Spleen (tissue), 11 donors: ENCODE data around the gene PTPRM. TPM values are rescaled to one million over a fixed set of nuclear protein-coding genes. Genes with fewer than 3 reads are reported as not detected.

ENCODE experiments used
- DNase-seq: peaks from one replicate; pipeline ENCODE4 v3.0.0-alpha.2; 2020
- H3K27ac ChIP-seq, 8 donors: fragments of 200-600 bp; sonication (generic) in 7 of 8; 1 replicate in 4 of 8; 2 replicates in 4 of 8; pipeline versions ENCODE4 v1.5.0 to v1.8.0; 2016 to 2021; ENCODE audit warnings: inconsistent platforms in 4 of 8, mild to moderate bottlenecking in 4 of 8, moderate library complexity in 1 of 8
- H3K27me3 ChIP-seq, 7 donors: fragments of 200-600 bp; sonication (generic) in 6 of 7; replicated peaks in 1 of 7; 1 replicate in 4 of 7; 2 replicates in 3 of 7; pipeline versions ENCODE4 v1.5.0 to v1.8.0; 2016 to 2021; ENCODE audit warnings: inconsistent platforms in 3 of 7, mild to moderate bottlenecking in 1 of 7
- H3K36me3 ChIP-seq, 6 donors: fragments of 200-600 bp; sonication (generic) in 5 of 6; 1 replicate in 4 of 6; 2 replicates in 2 of 6; pipeline versions ENCODE4 v1.5.0 to v1.8.0; 2016 to 2021; ENCODE audit warnings: inconsistent platforms in 2 of 6
- H3K4me1 ChIP-seq, 6 donors: fragments of 200-600 bp; sonication (generic) in 5 of 6; 1 replicate in 3 of 6; 2 replicates in 3 of 6; pipeline versions ENCODE4 v1.5.0 to v1.8.0; 2016 to 2021; ENCODE audit warnings: inconsistent platforms in 3 of 6
- H3K4me3 ChIP-seq, 8 donors: fragments of 200-600 bp; sonication (generic) in 7 of 8; 1 replicate in 4 of 8; 2 replicates in 4 of 8; pipeline versions ENCODE4 v1.5.0 to v1.8.0; 2016 to 2021; ENCODE audit warnings: inconsistent platforms in 4 of 8, mild to moderate bottlenecking in 4 of 8, moderate library complexity in 2 of 8
- H3K9me3 ChIP-seq, 8 donors: fragments of 200-600 bp; sonication (generic) in 7 of 8; 1 replicate in 4 of 8; 2 replicates in 4 of 8; pipeline versions ENCODE4 v1.5.0 to v1.8.0; 2016 to 2021; ENCODE audit warnings: inconsistent platforms in 4 of 8
- CTCF ChIP-seq, 11 experiments: fragments of 200-600 bp in 7 of 11; fragments of 450-650 bp in 4 of 11; sonication (generic) in 4 of 11; IDR thresholded peaks in 8 of 11; conservative IDR thresholded peaks in 3 of 11; 1 replicate in 7 of 11; 2 replicates in 4 of 11; pipeline versions ENCODE4 v1.4.0 to v1.8.0; 2016 to 2021; ENCODE audit warnings: antibody characterized with exemption in 11 of 11, inconsistent platforms in 4 of 11, mild to moderate bottlenecking in 1 of 11
- POLR2A ChIP-seq, 3 donors: fragments of 450-650 bp; IDR thresholded peaks; one replicate each; pipeline ENCODE4 v1.5.1; 2017; ENCODE audit warnings: antibody characterized with exemption in 3 of 3, mild to moderate bottlenecking in 1 of 3
- POLR2AphosphoS5 ChIP-seq, 3 donors: sonication (generic); formaldehyde crosslinking; IDR thresholded peaks; one replicate each; pipeline ENCODE4 v1.5.1; 2017; ENCODE audit warnings: antibody characterized with exemption in 3 of 3
- WGBS, 5 donors: extraction: QIAGEN DNeasy Blood & Tissue Kit in 3 of 5; methylation state at CpG; one replicate each; pipeline versions ENCODE4 v1.1.5 to v1.1.7; 2013 to 2018; 5-methylcytosine and 5-hydroxymethylcytosine counted together
- intact Hi-C: fragments of 100-400 bp; cut with DNase I; formaldehyde crosslinking; loops from one replicate; pipeline ENCODE4 v1.15.0; 2023; ENCODE audit warnings: low total_unique reads
- polyA plus RNA-seq, 3 donors: library from polyadenylated mRNA; stranded (reverse); fragments of 200-250 nt; gene quantifications; one replicate each; pipeline ENCODE4 v1.2.1, GENCODE V29; 2013
- total RNA-seq, 7 donors: library from RNA; depleted of rRNA in 3 of 7; stranded (reverse); fragments of >200 nt in 3 of 7; fragmentation: NEBNext Ultra II Directional in 4 of 7; extraction: Animal tissue kit (Norgen Biotek cat#: 25700) in 4 of 7; gene quantifications; one replicate each; pipeline versions ENCODE4 v1.1.0 to v1.2.1, GENCODE V29; 2016 to 2021
- donor health status: healthy with polysubstance abuse.
- donor health status: DM: no; HTN: no; CAD: no; lungs with moderate emphysema.
- donor health status: DM: no; HTN: no; CAD: no.
- donor health status: Bipolar disorder and iron deficiency.
- donor health status: healthy.
- donor health status: DM: no; HTN: no; CAD: no.
- donor health status: DM: yes; HTN: yes; CAD: no.

The PTPRM gene
- total and polyA plus RNA-seq, 10 donors, result 23.5 to 97.8 (median 62.8) TPM

- H3K4me3 ChIP-seq, result no peak overlapping the region
- H3K4me1 ChIP-seq, result no peaks in the 10 kb centered on the region
- DNase-seq, result no peak
- H3K9me3 ChIP-seq, result peaks cover 0 to 9% (median 0%) of the 10 kb centered on the region in 8 donors
- TF ChIP-seq POLR2A (IDR thresholded peaks at IDR 0.05) (no peak), CTCF (IDR thresholded peaks at IDR 0.05 in 8 of 11, conservative IDR thresholded peaks at IDR 0.05 in 3 of 11) (no peak), POLR2AphosphoS5 (IDR thresholded peaks at IDR 0.05) (no peak)
- no peak overlapping the region for H3K27ac ChIP-seq
- intact Hi-C loops, result no loop called here
- H3K36me3 ChIP-seq, result no peaks in the 10 kb centered on the region
- no peaks in the 10 kb centered on the region for H3K27me3 ChIP-seq
- WGBS, 5 donors, result 73 to 80% (median 80%) methylated on average over 4 of the region's 4 CpGs
Measured at GRCh38 chr18:8232791-8233190, 665.7 kb downstream of the PTPRM start.

- H3K27ac ChIP-seq, result no peak overlapping the region
- TF ChIP-seq POLR2AphosphoS5 (IDR thresholded peaks at IDR 0.05) (no peak), POLR2A (IDR thresholded peaks at IDR 0.05) (no peak), CTCF (IDR thresholded peaks at IDR 0.05 in 8 of 11, conservative IDR thresholded peaks at IDR 0.05 in 3 of 11) (no peak)
- H3K27me3 ChIP-seq, result no peaks in the 10 kb centered on the region
- intact Hi-C loops, result no loop called here
- WGBS, 5 donors, result 92 to 98% (median 96%) methylated on average over 3 of the region's 3 CpGs
- H3K36me3 ChIP-seq, result no peaks in the 10 kb centered on the region
- peaks cover 0 to 9% (median 0%) of the 10 kb centered on the region in 8 donors for H3K9me3 ChIP-seq
- DNase-seq, result no peak
- H3K4me3 ChIP-seq, result no peak overlapping the region
- no peaks in the 10 kb centered on the region for H3K4me1 ChIP-seq
Measured at GRCh38 chr18:8235894-8236293, 668.8 kb downstream of the PTPRM start.

- 84 to 93% (median 91%) methylated on average over 5 of the region's 5 CpGs for WGBS, 5 donors
- TF ChIP-seq CTCF (IDR thresholded peaks at IDR 0.05 in 8 of 11, conservative IDR thresholded peaks at IDR 0.05 in 3 of 11), result no peak
- TF ChIP-seq POLR2AphosphoS5 (IDR thresholded peaks at IDR 0.05), result no peak
- no peak for TF ChIP-seq POLR2A (IDR thresholded peaks at IDR 0.05)
- no peaks in the 10 kb centered on the region for H3K36me3 ChIP-seq
- H3K4me3 ChIP-seq, result no peak overlapping the region
- no peaks in the 10 kb centered on the region for H3K27me3 ChIP-seq
- H3K27ac ChIP-seq, result no peak overlapping the region
- H3K9me3 ChIP-seq, result peaks cover 0 to 9% (median 0%) of the 10 kb centered on the region in 8 donors
- intact Hi-C loops, result no loop called here
- H3K4me1 ChIP-seq, result no peaks in the 10 kb centered on the region
- no peak for DNase-seq
Measured at GRCh38 chr18:8238507-8238906, 671.4 kb downstream of the PTPRM start.

GRCh38 chr18:8241731-8242130 lies 674.6 kb downstream of the PTPRM start:
- intact Hi-C loops, result no loop called here
- Histone ChIP-seq H3K36me3 (no peaks in the 10 kb centered on the region), H3K27ac (no peak overlapping the region), H3K27me3 (no peaks in the 10 kb centered on the region), H3K4me3 (no peak overlapping the region), H3K4me1 (no peaks in the 10 kb centered on the region), H3K9me3 (no peaks in the 10 kb centered on the region)
- 34 to 82% (median 52%) methylated on average over 1 of the region's 1 CpG for WGBS, 5 donors
- TF ChIP-seq POLR2A (IDR thresholded peaks at IDR 0.05), result no peak
- TF ChIP-seq CTCF (IDR thresholded peaks at IDR 0.05 in 8 of 11, conservative IDR thresholded peaks at IDR 0.05 in 3 of 11), result no peak
- no peak for TF ChIP-seq POLR2AphosphoS5 (IDR thresholded peaks at IDR 0.05)
- no peak for DNase-seq
